Endothelial cell of umbilical vein (primary cell): ENCODE measurements around the gene DCAF11. TPM values are rescaled to one million over a fixed set of nuclear protein-coding genes. Genes with fewer than 3 reads are reported as not detected.

ENCODE experiments used
- BruUV-seq: library from RNA; stranded (reverse); fragments of 400-500 nt; replicated peaks from 2 replicates; lab custom pipeline; 2021; lab: Mats Ljungman, UMichigan
- CTCF ChIA-PET: fragments of 300-600, 350-600 bp; sonication (Branson Sonifier 250); formaldehyde crosslinking; loops from one replicate; lab custom pipeline; 2021; ENCODE audit warnings: antibody characterized with exemption, inconsistent platforms; lab: Charles Lee
- POLR2A ChIA-PET: fragments of 300-600, 350-600 bp; sonication (Branson Sonifier 250); formaldehyde crosslinking; loops from one replicate; lab custom pipeline; 2021; ENCODE audit warnings: antibody characterized with exemption, inconsistent platforms; lab: Charles Lee
- DNase-seq: peaks from one replicate; pipeline ENCODE4 v3.0.0-alpha.2; 2011; ENCODE audit warnings: low read depth, low spot score
- FAIRE-seq: peaks from 2 replicates; lab custom pipeline; 2011; peaks lifted over from hg19 to GRCh38; lab: Jason Lieb, UNC
- H2AFZ ChIP-seq: 2 replicates; pipeline ENCODE4 v1.6.0; 2012; ENCODE audit warnings: low read depth, low read length, control low read depth, inconsistent platforms
- H3K27ac ChIP-seq: 2 replicates; pipeline ENCODE4 v1.5.1; 2011; ENCODE audit warnings: low read depth, mild to moderate bottlenecking, control low read depth, low read length, moderate library complexity; ENCODE audit not compliant: insufficient read depth
- H3K27me3 ChIP-seq, 2 experiments: 2 replicates each; pipeline versions ENCODE4 v1.6.0 to v1.6.1; 2011; ENCODE audit warnings: low read length in 2 of 2, mixed read lengths in 1 of 2; ENCODE audit not compliant: control insufficient read depth in 2 of 2, insufficient read depth in 2 of 2
- H3K36me3 ChIP-seq, 2 experiments: 2 replicates in 1 of 2; 3 replicates in 1 of 2; pipeline ENCODE4 v1.5.1; 2011; ENCODE audit warnings: low read length in 2 of 2, mild to moderate bottlenecking in 1 of 2, moderate library complexity in 1 of 2; ENCODE audit not compliant: control insufficient read depth in 2 of 2, insufficient read depth in 2 of 2; ENCODE audit errors: extremely low read depth in 1 of 2
- H3K4me1 ChIP-seq: 3 replicates; pipeline ENCODE4 v1.5.1; 2011; ENCODE audit warnings: mild to moderate bottlenecking, low read length; ENCODE audit not compliant: control insufficient read depth, insufficient read depth; ENCODE audit errors: extremely low read depth
- H3K4me2 ChIP-seq: 2 replicates; pipeline ENCODE4 v1.6.1; 2011; ENCODE audit warnings: low read length, control low read depth, mixed read lengths; ENCODE audit not compliant: insufficient read depth
- H3K4me3 ChIP-seq, 3 experiments: fragments of 200-600 bp in 1 of 3; sonication (generic), shearing (Covaris generic) in 1 of 3; replicated peaks in 1 of 3; 2 replicates each; pipeline ENCODE4 v1.5.1; 2011 to 2016; ENCODE audit warnings: control low read depth in 3 of 3, low read length in 3 of 3, mild to moderate bottlenecking in 2 of 3, inconsistent platforms in 1 of 3, low read depth in 1 of 3, moderate library complexity in 1 of 3; ENCODE audit not compliant: insufficient read depth in 1 of 3
- H3K79me2 ChIP-seq: 2 replicates; pipeline ENCODE4 v1.6.0; 2012; ENCODE audit warnings: low read length, inconsistent platforms; ENCODE audit not compliant: control insufficient read depth, insufficient read depth
- H3K9ac ChIP-seq: replicated peaks from 2 replicates; pipeline ENCODE3; 2011; ENCODE audit warnings: low read length, control low read depth; ENCODE audit not compliant: insufficient read depth; ENCODE audit errors: extremely low read depth
- H3K9me1 ChIP-seq: replicated peaks from 3 replicates; pipeline ENCODE4 v1.6.0; 2011; ENCODE audit warnings: mild to moderate bottlenecking, low read length; ENCODE audit not compliant: control insufficient read depth, insufficient read depth; ENCODE audit errors: extremely low read depth
- H3K9me3 ChIP-seq: replicated peaks from 2 replicates; pipeline ENCODE4 v1.5.1; 2012; ENCODE audit warnings: low read length, inconsistent platforms; ENCODE audit not compliant: control insufficient read depth, insufficient read depth
- H4K20me1 ChIP-seq: replicated peaks from 2 replicates; pipeline ENCODE3; 2011; ENCODE audit warnings: mild to moderate bottlenecking, low read length; ENCODE audit not compliant: control insufficient read depth, insufficient read depth; ENCODE audit errors: extremely low read depth
- CTCF ChIP-seq, 2 donors: IDR thresholded peaks; 1 replicate in 1 of 2; 2 replicates in 1 of 2; pipeline ENCODE4 v1.5.1; 2011; ENCODE audit warnings: low read length in 2 of 2, mild to moderate bottlenecking in 2 of 2, moderate library complexity in 2 of 2, control low read depth in 1 of 2, inconsistent platforms in 1 of 2, low read depth in 1 of 2; ENCODE audit not compliant: insufficient read depth in 1 of 2; ENCODE audit errors: extremely low read depth in 1 of 2
- EZH2 ChIP-seq: IDR thresholded peaks from 2 replicates; pipeline ENCODE4 v1.6.1; 2012; ENCODE audit warnings: borderline replicate concordance, low read depth, mild to moderate bottlenecking, moderate library complexity, low read length, inconsistent platforms; ENCODE audit not compliant: severe bottlenecking
- FOS ChIP-seq: IDR thresholded peaks from 2 replicates; pipeline ENCODE4 v1.6.1; 2011; ENCODE audit warnings: mild to moderate bottlenecking, low read length, moderate library complexity, borderline replicate concordance; ENCODE audit not compliant: insufficient read depth
- GATA2 ChIP-seq: IDR thresholded peaks from 2 replicates; pipeline ENCODE4 v1.7.0; 2011; ENCODE audit warnings: low read depth, mild to moderate bottlenecking, moderate library complexity, mixed read lengths, low read length; ENCODE audit not compliant: insufficient read length, insufficient read depth
- JUN ChIP-seq: IDR thresholded peaks from 2 replicates; pipeline ENCODE4 v1.6.1; 2011; ENCODE audit warnings: borderline replicate concordance, low read depth; ENCODE audit not compliant: insufficient read length, insufficient read depth
- MAX ChIP-seq: IDR thresholded peaks from 2 replicates; pipeline ENCODE4 v1.6.1; 2011; ENCODE audit not compliant: insufficient read depth, insufficient read length
- MYC ChIP-seq: IDR thresholded peaks from one replicate; pipeline ENCODE4 v1.6.1; 2011; ENCODE audit warnings: mild to moderate bottlenecking, low read depth, low read length
- POLR2A ChIP-seq: IDR thresholded peaks from 2 replicates; pipeline ENCODE4 v1.6.1; 2012; ENCODE audit warnings: low read depth, mild to moderate bottlenecking, control low read depth, low read length
- POLR2AphosphoS5 ChIP-seq: IDR thresholded peaks from 2 replicates; pipeline ENCODE4 v1.6.1; 2012; ENCODE audit warnings: low read depth, mild to moderate bottlenecking, control low read depth, low read length, moderate library complexity; ENCODE audit not compliant: insufficient read depth
- dilution Hi-C: fragments of 300-500 bp; cut with MboI; formaldehyde crosslinking; loops from one replicate; pipeline ENCODE4 v1.15.0; 2019; ENCODE audit warnings: low sequenced_read_pairs; ENCODE audit not compliant: extremely low pct_ligation_motif_present
- intact Hi-C: fragments of 100-400 bp; cut with micrococcal nuclease; formaldehyde crosslinking; loops from one replicate; pipeline ENCODE4 v1.10.0; 2022
- polyA plus RNA-seq, 4 experiments: library from polyadenylated mRNA; depleted of rRNA in 3 of 4; stranded (reverse) in 3 of 4; unstranded in 1 of 4; fragments of >200 nt; gene quantifications; 2 replicates each; pipeline versions ENCODE4 v1.2.1 to v1.2.3, GENCODE V29; 2011 to 2012; ENCODE audit warnings: missing spikeins in 1 of 4
- total RNA-seq: library from RNA; stranded (reverse); gene quantifications from 2 replicates; pipeline ENCODE4 v1.2.3, GENCODE V29; 2021

Gene DCAF11
- total and polyA plus RNA-seq, 2 donors (not counting 3 experiments of a cell fraction or from before 2014, with no cell fraction given), result 37.3 to 38.5 TPM

GRCh38 chr14:24069411-24069735 lies 45.2 kb upstream of the DCAF11 start:
- Histone ChIP-seq H2AFZ (no peak overlapping the region), H3K79me2 (no peaks in the 10 kb centered on the region), H3K4me1 (no peaks in the 10 kb centered on the region), H4K20me1 (no peaks in the 10 kb centered on the region), H3K27me3 (peaks cover 0 to 1% of the 10 kb centered on the region in 2 experiments), H3K9me3 (no peaks in the 10 kb centered on the region), H3K4me2 (no peak overlapping the region), H3K9me1 (no peaks in the 10 kb centered on the region), H3K36me3 (no peaks in the 10 kb centered on the region), H3K27ac (no peak overlapping the region), H3K4me3 (no peak overlapping the region), H3K9ac (no peak overlapping the region)
- BruUV-seq, result no TSS peak
- CTCF ChIA-PET, result interaction anchor here (0.6 to 5.5 kb wide), 4 partner anchors 12 to 39 kb away, joined by 3 to 36 read pairs (median 10); no protein-coding TSS in a partner anchor
- POLR2A ChIA-PET, result no interaction called here
- intact Hi-C loops, result no loop called here
- no peak for TF ChIP-seq POLR2AphosphoS5
- TF ChIP-seq MAX, result no peak
- no peak for TF ChIP-seq MYC
- no peak for TF ChIP-seq GATA2
- TF ChIP-seq FOS, result no peak
- no peak for TF ChIP-seq POLR2A
- TF ChIP-seq EZH2, result no peak
- TF ChIP-seq JUN, result no peak
- no peak for TF ChIP-seq CTCF (IDR thresholded peaks at IDR 0.05; ENCODE audit: extremely low read depth in 1 of 2, insufficient read depth in 1 of 2, low read depth in 1 of 2, low read length in 2 of 2)
- dilution Hi-C loops, result no loop called here
- DNase-seq (no peak), FAIRE-seq (no peak)
